ENCODE results near the gene DIPK1A. TPM values are rescaled to one million over a fixed set of nuclear protein-coding genes. Genes with fewer than 3 reads are reported as not detected.

Gene DIPK1A
- total RNA-seq, 1 donor from 2014 or later = 3.9 TPM

DNA sequence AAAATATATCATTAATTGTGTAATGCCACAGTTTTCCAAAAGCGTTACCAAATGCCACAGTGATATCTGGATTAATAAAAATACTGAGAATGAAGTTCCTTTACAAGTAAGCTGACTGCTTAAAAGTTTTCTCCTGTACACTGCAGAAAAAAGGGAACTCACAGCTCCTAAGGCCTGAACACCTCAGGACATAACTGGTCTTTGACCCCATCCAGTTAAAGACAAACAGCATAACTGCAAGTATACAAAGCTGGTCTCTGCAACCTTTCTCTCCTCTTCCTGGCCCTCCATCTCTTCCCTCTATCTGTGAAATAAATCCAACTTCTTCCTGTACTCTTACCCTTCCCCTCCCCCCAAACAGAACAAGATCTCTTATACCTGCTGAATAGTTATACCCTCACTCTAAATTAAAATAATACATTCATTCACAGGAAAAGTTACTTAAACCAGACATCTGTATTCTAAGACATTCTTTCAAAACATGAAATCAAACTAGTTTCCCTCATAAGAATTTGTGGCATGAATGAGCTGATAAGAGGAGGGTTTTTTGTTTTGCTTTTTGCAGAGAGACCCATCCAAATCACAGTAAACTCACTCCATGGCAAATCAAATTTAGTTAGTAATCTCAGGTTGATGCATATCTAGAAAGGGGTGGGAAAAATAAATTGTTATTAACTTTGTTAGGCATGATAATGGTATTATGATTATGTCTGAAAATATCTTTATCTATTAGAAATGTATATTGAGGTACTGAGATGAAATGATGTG is 2.9 kb downstream of the DIPK1A start:
- H3K4me1 Mint-ChIP-seq (ENCODE audit: unreplicated experiment) = peaks cover 8% of the 10 kb centered on the region
- peaks cover 3% of the 10 kb centered on the region for H3K36me3 Mint-ChIP-seq (ENCODE audit: low read depth, unreplicated experiment)
- H3K27ac Mint-ChIP-seq (ENCODE audit: unreplicated experiment) = no peak overlapping the region
- H3K4me3 Mint-ChIP-seq (ENCODE audit: unreplicated experiment) = no peak overlapping the region
- no peak for DNase-seq (ENCODE audit: low spot score)
- TF ChIP-seq, protein P1, sequence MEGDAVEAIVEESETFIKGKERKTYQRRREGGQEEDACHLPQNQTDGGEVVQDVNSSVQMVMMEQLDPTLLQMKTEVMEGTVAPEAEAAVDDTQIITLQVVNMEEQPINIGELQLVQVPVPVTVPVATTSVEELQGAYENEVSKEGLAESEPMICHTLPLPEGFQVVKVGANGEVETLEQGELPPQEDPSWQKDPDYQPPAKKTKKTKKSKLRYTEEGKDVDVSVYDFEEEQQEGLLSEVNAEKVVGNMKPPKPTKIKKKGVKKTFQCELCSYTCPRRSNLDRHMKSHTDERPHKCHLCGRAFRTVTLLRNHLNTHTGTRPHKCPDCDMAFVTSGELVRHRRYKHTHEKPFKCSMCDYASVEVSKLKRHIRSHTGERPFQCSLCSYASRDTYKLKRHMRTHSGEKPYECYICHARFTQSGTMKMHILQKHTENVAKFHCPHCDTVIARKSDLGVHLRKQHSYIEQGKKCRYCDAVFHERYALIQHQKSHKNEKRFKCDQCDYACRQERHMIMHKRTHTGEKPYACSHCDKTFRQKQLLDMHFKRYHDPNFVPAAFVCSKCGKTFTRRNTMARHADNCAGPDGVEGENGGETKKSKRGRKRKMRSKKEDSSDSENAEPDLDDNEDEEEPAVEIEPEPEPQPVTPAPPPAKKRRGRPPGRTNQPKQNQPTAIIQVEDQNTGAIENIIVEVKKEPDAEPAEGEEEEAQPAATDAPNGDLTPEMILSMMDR (IDR thresholded peaks at IDR 0.05; ENCODE audit: unreplicated experiment) = no peak
- H3K9me3 Mint-ChIP-seq (ENCODE audit: unreplicated experiment) = no peaks in the 10 kb centered on the region
- peaks cover 4% of the 10 kb centered on the region for H3K27me3 Mint-ChIP-seq (ENCODE audit: unreplicated experiment)

DNA sequence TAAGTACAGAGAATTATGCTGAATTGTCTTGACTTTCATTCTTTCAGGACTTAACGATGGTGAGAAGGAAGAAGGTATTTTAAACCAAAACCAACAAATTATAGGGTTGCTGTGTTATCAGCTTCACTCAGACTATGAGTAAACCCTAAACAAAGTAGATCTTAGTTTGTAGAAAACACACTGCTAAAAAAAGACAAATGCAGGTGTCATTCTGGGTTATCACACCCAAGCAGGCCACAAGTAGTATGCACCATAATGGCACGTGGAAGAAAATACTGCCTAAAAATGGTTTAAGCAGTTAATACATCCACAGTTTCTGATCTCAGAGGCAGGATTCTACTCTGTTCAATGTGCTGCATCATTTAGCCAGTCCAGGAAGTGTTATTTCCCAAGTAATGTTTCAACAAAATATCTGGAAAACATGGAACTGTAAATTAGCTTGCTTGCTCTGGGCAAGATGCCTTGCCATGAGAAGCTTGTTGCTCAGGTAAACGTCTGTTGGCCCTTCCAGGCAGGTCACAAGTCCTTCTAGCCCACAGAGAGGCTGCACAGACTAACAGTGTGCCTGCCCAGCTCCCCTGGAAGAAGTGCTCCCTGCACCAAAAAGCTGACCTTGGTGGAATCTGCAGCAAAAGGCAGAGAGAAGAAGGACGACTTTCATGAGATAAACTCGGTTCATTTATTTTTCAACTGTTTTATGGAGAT is 4.1 kb downstream of the DIPK1A start:
- DNase-seq (ENCODE audit: low spot score) = no peak
- TF ChIP-seq, protein P1 (IDR thresholded peaks at IDR 0.05; ENCODE audit: unreplicated experiment) = no peak
- H3K9me3 Mint-ChIP-seq (ENCODE audit: unreplicated experiment) = no peaks in the 10 kb centered on the region
- H3K4me1 Mint-ChIP-seq (ENCODE audit: unreplicated experiment) = peaks cover 8% of the 10 kb centered on the region
- H3K27me3 Mint-ChIP-seq (ENCODE audit: unreplicated experiment) = peaks cover 4% of the 10 kb centered on the region
- peaks cover 3% of the 10 kb centered on the region for H3K36me3 Mint-ChIP-seq (ENCODE audit: low read depth, unreplicated experiment)
- no peak overlapping the region for H3K27ac Mint-ChIP-seq (ENCODE audit: unreplicated experiment)
- H3K4me3 Mint-ChIP-seq (ENCODE audit: unreplicated experiment) = no peak overlapping the region

DNA sequence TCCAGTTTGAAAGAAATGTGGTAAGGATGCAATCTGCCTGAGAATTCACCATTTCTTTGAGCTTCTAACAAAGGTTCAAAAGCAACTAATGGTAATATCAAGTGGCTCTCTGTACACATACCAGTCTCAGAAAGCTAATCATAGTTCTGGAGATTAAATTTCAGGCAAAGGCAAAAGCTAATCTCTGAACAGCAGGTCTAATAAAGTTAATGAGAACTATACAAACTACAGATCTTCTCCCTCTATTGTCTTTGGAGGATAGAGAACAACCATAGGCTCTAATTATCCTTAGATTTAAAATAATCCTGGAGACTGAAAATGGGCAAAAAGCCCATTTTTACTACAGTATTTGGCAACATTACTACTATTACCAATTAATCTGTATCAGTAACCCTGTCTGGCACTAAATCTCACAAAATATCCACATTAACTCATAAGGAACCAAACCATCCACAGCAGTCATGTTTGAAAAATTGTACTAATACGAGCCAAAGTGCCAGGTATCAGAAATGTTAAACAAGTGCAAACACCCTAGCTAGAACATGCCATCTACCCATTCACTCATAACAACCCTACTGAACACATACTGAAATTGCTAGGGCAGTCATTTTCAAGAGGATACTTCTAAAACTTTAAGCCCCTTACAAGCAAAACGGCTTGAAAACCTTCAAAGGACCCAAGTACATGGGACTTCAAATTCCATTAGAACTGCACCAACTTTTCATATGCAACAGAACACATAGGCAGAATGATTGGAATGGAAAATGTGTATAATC is 4.8 kb downstream of the DIPK1A start:
- no peak overlapping the region for H3K27ac Mint-ChIP-seq (ENCODE audit: unreplicated experiment)
- peaks cover 8% of the 10 kb centered on the region for H3K4me1 Mint-ChIP-seq (ENCODE audit: unreplicated experiment)
- H3K4me3 Mint-ChIP-seq (ENCODE audit: unreplicated experiment) = no peak overlapping the region
- peaks cover 3% of the 10 kb centered on the region for H3K36me3 Mint-ChIP-seq (ENCODE audit: low read depth, unreplicated experiment)
- no peak for DNase-seq (ENCODE audit: low spot score)
- peaks cover 4% of the 10 kb centered on the region for H3K27me3 Mint-ChIP-seq (ENCODE audit: unreplicated experiment)
- no peaks in the 10 kb centered on the region for H3K9me3 Mint-ChIP-seq (ENCODE audit: unreplicated experiment)
- TF ChIP-seq, protein P1 (IDR thresholded peaks at IDR 0.05; ENCODE audit: unreplicated experiment) = no peak

- H3K36me3 Mint-ChIP-seq (ENCODE audit: low read depth, unreplicated experiment) = no peaks in the 10 kb centered on the region
- H3K9me3 Mint-ChIP-seq (ENCODE audit: unreplicated experiment) = no peaks in the 10 kb centered on the region
- TF ChIP-seq, protein P1 (IDR thresholded peaks at IDR 0.05; ENCODE audit: unreplicated experiment) = no peak
- H3K27ac Mint-ChIP-seq (ENCODE audit: unreplicated experiment) = no peak overlapping the region
- no peaks in the 10 kb centered on the region for H3K27me3 Mint-ChIP-seq (ENCODE audit: unreplicated experiment)
- H3K4me3 Mint-ChIP-seq (ENCODE audit: unreplicated experiment) = no peak overlapping the region
- peaks cover 3% of the 10 kb centered on the region for H3K4me1 Mint-ChIP-seq (ENCODE audit: unreplicated experiment)
- no peak for DNase-seq (ENCODE audit: low spot score)
Observed at GRCh38 chr1:92953491-92953890, 7.8 kb downstream of the DIPK1A start.

Data from endothelial cell (in vitro differentiated cells).